HUES64 (cell line): ENCODE measurements around the gene PIERCE2.
A peak's percentile ranks its signal among the peaks of the same experiment; 100 is the strongest.
"Not testable (repeated sequence)": the region's sequence is repeated elsewhere in the genome, so short reads cannot be mapped to it uniquely, and the experiment has no call there.

ENCODE experiments used
- H3K27ac ChIP-seq: 2 replicates; pipeline ENCODE4 v1.7.0; 2013; ENCODE audit warnings: low read depth, low read length, inconsistent platforms
- H3K27me3 ChIP-seq: 2 replicates; pipeline ENCODE4 v1.6.1; 2013; ENCODE audit warnings: mild to moderate bottlenecking, low read length; ENCODE audit not compliant: insufficient read depth
- H3K36me3 ChIP-seq: 2 replicates; pipeline ENCODE4 v1.6.1; 2013; ENCODE audit warnings: mild to moderate bottlenecking, low read length; ENCODE audit not compliant: insufficient read depth
- H3K4me1 ChIP-seq: 2 replicates; pipeline ENCODE4 v1.6.1; 2013; ENCODE audit warnings: mild to moderate bottlenecking, low read length, moderate library complexity; ENCODE audit not compliant: insufficient read depth
- H3K4me3 ChIP-seq: 2 replicates; pipeline ENCODE4 v1.5.1; 2013; ENCODE audit warnings: mild to moderate bottlenecking, low read length, moderate library complexity
- H3K9ac ChIP-seq: 2 replicates; pipeline ENCODE4 v1.6.1; 2013; ENCODE audit warnings: mild to moderate bottlenecking, low read depth, low read length
- H3K9me3 ChIP-seq: 2 replicates; pipeline ENCODE4 v1.6.1; 2013; ENCODE audit warnings: low read depth, low read length; ENCODE audit not compliant: insufficient read depth
- WGBS: fragments of 150-250, 120-280 bp; methylation state at CpG from one replicate; pipeline ENCODE4 v1.1.7; 2013; ENCODE audit warnings: missing lambda C conversion rate; 5-methylcytosine and 5-hydroxymethylcytosine counted together

PIERCE2 gene

GRCh38 chr15:55394694-55395093, 13.6 kb upstream of the PIERCE2 start:
- Histone ChIP-seq H3K27me3 (no peaks in the 10 kb centered on the region), H3K9ac (no peak overlapping the region), H3K9me3 (no peaks in the 10 kb centered on the region), H3K27ac (no peak overlapping the region), H3K36me3 (no peaks in the 10 kb centered on the region), H3K4me1 (no peaks in the 10 kb centered on the region), H3K4me3 (no peak overlapping the region)
- WGBS, result 89% methylated on average over 1 of the region's 1 CpG

GRCh38 chr15:55398243-55398642, 10.1 kb upstream of the PIERCE2 start:
- H3K36me3 ChIP-seq, result no peaks in the 10 kb centered on the region
- WGBS, result 98% methylated on average over 5 of the region's 5 CpGs
- H3K4me1 ChIP-seq, result no peaks in the 10 kb centered on the region
- H3K9ac ChIP-seq, result no peak overlapping the region
- no peak overlapping the region for H3K27ac ChIP-seq
- H3K4me3 ChIP-seq, result no peak overlapping the region
- H3K9me3 ChIP-seq, result no peaks in the 10 kb centered on the region
- no peaks in the 10 kb centered on the region for H3K27me3 ChIP-seq

- WGBS, result 71% methylated on average over 8 of the region's 8 CpGs
- H3K4me3 ChIP-seq, H3K9me3 ChIP-seq, H3K36me3 ChIP-seq, H3K27me3 ChIP-seq, H3K4me1 ChIP-seq, H3K27ac ChIP-seq, H3K9ac ChIP-seq: not testable (repeated sequence)
Observed at GRCh38 chr15:55400050-55400449, 8.2 kb upstream of the PIERCE2 start.

GRCh38 chr15:55401786-55402246, 6.5 kb upstream of the PIERCE2 start:
- Histone ChIP-seq H3K36me3 (no peaks in the 10 kb centered on the region), H3K9ac (no peak overlapping the region), H3K27me3 (no peaks in the 10 kb centered on the region), H3K27ac (no peak overlapping the region), H3K4me1 (no peaks in the 10 kb centered on the region), H3K9me3 (no peaks in the 10 kb centered on the region), H3K4me3 (no peak overlapping the region)
- WGBS, result 100% methylated on average over 1 of the region's 1 CpG

GRCh38 chr15:55402707-55403106, 5.6 kb upstream of the PIERCE2 start:
- Histone ChIP-seq H3K4me3 (no peak overlapping the region), H3K27me3 (no peaks in the 10 kb centered on the region), H3K27ac (no peak overlapping the region), H3K9me3 (no peaks in the 10 kb centered on the region), H3K4me1 (no peaks in the 10 kb centered on the region), H3K36me3 (no peaks in the 10 kb centered on the region), H3K9ac (no peak overlapping the region)

- Histone ChIP-seq H3K27ac (no peak overlapping the region), H3K9ac (no peak overlapping the region), H3K27me3 (no peaks in the 10 kb centered on the region), H3K4me1 (no peaks in the 10 kb centered on the region), H3K9me3 (no peaks in the 10 kb centered on the region), H3K4me3 (no peak overlapping the region), H3K36me3 (no peaks in the 10 kb centered on the region)
Observed at GRCh38 chr15:55403531-55403930, 4.8 kb upstream of the PIERCE2 start.

- Histone ChIP-seq H3K27me3 (no peaks in the 10 kb centered on the region), H3K9ac (peak overlapping the region; percentile 53), H3K4me3 (peak overlapping the region; percentile 67), H3K27ac (peak overlapping the region; percentile 66; the same call in 1 of the 2 replicates), H3K36me3 (no peaks in the 10 kb centered on the region), H3K4me1 (no peaks in the 10 kb centered on the region), H3K9me3 (no peaks in the 10 kb centered on the region)
- 9% methylated on average over 20 of the region's 20 CpGs for WGBS
Observed at GRCh38 chr15:55407498-55408011, 740 bp upstream of the PIERCE2 start.

GRCh38 chr15:55408976-55409375, 681 bp downstream of the PIERCE2 start:
- H3K9me3 ChIP-seq, H3K4me1 ChIP-seq, H3K36me3 ChIP-seq, H3K27me3 ChIP-seq: not testable (repeated sequence)
- WGBS, result 78% methylated on average over 14 of the region's 14 CpGs
- Histone ChIP-seq H3K9ac (peak overlapping the region; percentile 61), H3K4me3 (peak overlapping the region; percentile 67), H3K27ac (peak overlapping the region; percentile 3; the same call in 1 of the 2 replicates)

GRCh38 chr15:55417678-55418077, 9.4 kb downstream of the PIERCE2 start:
- WGBS, result 33% methylated on average over 8 of the region's 8 CpGs
- Histone ChIP-seq H3K4me1 (peaks cover 12% of the 10 kb centered on the region; the same call in 1 of the 2 replicates), H3K27ac (peak overlapping the region; percentile 48)
- not testable (repeated sequence) for H3K4me3 ChIP-seq, H3K36me3 ChIP-seq, H3K27me3 ChIP-seq, H3K9me3 ChIP-seq, H3K9ac ChIP-seq

GRCh38 chr15:55420171-55420866, 12.0 kb downstream of the PIERCE2 start:
- no peaks in the 10 kb centered on the region for H3K27me3 ChIP-seq
- H3K4me1 ChIP-seq, result peaks cover 12% of the 10 kb centered on the region; the same call in 1 of the 2 replicates
- no peak overlapping the region for H3K4me3 ChIP-seq
- no peak overlapping the region for H3K9ac ChIP-seq
- H3K27ac ChIP-seq, result no peak overlapping the region
- no peaks in the 10 kb centered on the region for H3K36me3 ChIP-seq
- no peaks in the 10 kb centered on the region for H3K9me3 ChIP-seq

- Histone ChIP-seq H3K4me1 (peaks cover 12% of the 10 kb centered on the region; the same call in 1 of the 2 replicates), H3K36me3 (no peaks in the 10 kb centered on the region), H3K9me3 (no peaks in the 10 kb centered on the region), H3K27ac (no peak overlapping the region), H3K4me3 (no peak overlapping the region), H3K27me3 (no peaks in the 10 kb centered on the region), H3K9ac (no peak overlapping the region)
- WGBS, result 0% methylated on average over 1 of the region's 1 CpG
Observed at GRCh38 chr15:55422089-55422488, 13.8 kb downstream of the PIERCE2 start.
